GM10847 (cell line): ENCODE measurements around the gene TANGO2.

Experiments
- POLR2A ChIP-seq: IDR thresholded peaks from 2 replicates; pipeline ENCODE4 v1.6.1; 2011; ENCODE audit not compliant: insufficient read length; ENCODE audit errors: extremely low read depth

Gene TANGO2

DNA sequence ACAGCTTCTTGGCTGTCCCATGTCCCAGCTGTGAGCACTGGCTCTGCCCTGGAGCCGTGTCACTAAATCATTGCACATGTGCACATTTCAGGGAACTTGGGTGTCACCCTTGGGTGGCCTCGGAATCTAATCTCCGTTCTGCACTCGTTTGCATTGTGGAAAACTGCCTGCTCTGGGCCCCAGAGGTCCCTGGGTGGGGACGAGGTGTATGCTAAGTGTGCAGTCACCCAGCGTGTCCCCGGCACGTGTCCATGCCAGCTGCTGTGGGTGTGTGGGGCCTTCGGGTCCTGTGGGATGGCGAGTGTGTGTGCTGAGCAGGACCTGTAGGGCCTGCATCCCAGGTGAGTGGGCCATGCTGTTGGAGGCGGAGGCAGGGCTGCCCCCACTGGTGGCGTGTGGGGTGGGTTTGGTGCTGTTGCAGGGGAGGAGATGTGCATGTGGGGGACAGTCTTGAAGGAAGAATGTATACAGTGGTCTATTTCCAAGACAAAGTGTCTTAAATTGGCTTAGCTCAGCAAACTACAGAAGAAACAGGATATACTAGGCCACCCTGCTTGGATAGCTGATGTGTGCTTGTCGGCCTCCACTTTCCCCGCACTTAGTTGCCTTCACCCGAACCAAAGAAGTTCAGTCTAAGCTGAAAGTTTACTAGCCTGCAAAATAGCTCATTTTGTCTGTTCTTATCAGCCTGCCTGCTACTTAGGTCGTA is 14.6 kb downstream of the TANGO2 start:
- no peak for TF ChIP-seq POLR2A

DNA sequence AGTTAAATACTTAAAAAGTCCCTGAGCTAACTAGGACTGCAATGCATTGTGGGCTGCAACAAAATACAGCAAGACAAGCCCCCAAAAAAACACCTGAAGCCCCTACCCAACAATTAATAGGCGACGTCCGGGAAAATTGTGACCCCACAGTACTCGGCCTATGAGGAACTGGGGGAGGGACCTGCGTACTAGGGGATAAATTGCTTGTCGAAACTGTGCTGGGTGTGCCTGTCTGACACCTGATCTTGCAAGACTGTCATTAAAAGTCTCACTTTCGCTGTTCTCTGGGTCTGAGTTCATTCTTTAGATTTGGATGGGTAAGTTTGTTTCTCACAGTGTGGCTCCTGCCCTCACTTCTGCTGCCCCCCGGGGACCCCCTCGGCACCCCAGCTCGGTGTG is 15.2 kb downstream of the TANGO2 start:
- no peak for TF ChIP-seq POLR2A

DNA sequence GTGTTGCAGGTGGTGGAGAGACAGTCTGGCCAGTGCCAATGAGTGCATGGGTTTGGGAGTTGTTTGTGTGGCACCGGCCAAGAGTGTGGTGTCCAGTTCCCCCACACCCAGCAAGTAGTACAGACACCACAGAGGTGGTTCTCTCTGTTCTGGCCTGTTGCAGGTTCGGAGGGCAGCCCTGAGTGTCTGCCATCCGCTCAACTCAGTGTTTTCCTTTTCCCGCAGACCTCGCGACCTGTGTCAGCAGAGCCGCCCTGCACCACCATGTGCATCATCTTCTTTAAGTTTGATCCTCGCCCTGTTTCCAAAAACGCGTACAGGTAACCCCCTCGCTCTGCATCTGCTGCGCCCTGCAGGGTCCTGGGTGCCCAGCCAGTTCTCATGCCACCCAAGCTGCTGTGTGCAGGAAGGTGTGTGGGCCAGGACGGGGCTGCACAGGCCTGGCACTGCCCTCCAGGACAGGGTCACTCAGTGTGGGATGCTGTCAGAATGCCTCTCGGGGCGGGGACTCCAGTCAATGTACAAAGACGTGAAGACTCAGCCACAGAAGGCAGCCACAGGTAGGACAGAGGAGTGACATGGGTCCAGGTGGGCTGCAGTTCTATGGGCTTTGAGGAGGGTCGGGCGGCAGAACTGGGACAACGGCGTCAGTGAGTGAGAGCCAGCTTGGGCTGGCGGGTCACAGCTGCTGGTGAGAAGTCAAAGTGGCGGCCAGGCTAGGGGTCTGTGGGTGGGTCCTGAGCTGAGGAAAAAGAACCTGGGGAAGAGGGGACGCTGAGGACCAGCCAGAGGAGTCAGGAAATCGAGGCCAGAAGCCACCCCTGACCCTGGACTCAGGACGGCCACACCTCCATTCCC is 15.9 kb downstream of the TANGO2 start:
- no peak for TF ChIP-seq POLR2A

DNA sequence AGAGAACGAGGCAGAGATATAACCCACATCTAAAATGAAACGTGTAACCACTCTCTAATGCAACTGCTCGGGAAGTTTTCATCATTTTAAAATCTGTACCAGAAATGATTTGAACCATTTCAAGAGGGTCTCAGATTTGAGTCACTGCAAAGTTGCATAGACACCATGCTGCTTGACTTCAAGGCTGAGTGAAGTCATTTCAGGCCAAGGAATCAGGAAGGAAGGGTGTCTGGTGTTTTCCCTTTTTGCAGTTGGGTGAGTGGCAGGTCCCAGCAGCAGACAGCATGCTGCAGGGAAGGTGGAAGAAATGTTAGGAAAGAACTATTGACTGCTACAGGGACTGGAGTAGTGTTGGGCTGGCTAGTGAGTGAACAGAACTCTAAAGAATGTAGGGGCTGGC is 16.5 kb downstream of the TANGO2 start:
- no peak for TF ChIP-seq POLR2A

DNA sequence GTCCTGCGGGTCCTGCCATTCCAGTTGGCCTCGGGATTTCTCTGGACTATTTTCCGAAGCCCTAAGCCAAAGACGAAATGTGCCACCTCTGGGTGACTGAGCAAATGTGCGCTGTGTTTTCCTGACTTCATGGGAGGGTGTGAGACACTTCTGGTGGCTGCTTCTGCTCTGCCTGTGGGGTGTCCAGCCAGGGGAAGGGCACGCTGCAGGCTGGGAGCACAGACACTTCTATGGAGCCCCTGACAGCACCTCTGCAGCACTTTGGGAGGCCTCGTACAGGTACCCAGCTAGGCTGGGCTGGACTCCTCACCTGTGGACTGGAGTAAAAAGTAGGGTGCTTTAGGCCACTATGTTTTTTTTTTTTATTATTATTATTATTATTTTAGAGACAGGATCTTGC is 17.7 kb downstream of the TANGO2 start:
- TF ChIP-seq POLR2A: no peak

DNA sequence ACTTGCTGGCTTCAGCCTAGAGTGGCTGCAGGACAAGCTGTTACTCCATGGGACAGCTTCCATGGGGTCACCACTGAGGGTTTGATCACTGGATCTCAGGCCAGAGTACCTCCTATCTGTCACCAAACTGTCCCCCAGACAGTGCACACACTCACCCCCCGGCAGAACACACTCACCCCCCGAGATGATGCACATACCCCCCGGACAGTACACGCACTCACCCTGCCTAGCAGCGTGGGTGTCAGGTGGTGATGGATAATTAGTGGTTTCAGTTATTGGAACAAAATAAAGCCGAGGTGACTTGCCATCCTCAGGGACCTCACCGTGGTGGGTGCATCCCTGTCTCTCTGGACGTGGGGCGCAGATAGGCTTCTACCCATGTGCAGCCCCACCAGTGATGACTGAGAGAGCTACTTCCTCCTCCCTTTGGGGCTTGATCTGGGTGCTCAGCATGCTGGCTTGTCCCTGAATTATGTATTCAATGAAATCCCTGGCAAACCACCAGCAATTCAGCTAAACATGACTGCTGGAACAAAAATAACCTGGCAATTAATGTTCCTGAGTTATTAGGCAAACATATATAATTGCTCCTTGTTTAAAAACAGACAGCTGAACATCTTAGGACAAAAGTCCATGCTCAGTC is 18.9 kb downstream of the TANGO2 start:
- TF ChIP-seq POLR2A: no peak

DNA sequence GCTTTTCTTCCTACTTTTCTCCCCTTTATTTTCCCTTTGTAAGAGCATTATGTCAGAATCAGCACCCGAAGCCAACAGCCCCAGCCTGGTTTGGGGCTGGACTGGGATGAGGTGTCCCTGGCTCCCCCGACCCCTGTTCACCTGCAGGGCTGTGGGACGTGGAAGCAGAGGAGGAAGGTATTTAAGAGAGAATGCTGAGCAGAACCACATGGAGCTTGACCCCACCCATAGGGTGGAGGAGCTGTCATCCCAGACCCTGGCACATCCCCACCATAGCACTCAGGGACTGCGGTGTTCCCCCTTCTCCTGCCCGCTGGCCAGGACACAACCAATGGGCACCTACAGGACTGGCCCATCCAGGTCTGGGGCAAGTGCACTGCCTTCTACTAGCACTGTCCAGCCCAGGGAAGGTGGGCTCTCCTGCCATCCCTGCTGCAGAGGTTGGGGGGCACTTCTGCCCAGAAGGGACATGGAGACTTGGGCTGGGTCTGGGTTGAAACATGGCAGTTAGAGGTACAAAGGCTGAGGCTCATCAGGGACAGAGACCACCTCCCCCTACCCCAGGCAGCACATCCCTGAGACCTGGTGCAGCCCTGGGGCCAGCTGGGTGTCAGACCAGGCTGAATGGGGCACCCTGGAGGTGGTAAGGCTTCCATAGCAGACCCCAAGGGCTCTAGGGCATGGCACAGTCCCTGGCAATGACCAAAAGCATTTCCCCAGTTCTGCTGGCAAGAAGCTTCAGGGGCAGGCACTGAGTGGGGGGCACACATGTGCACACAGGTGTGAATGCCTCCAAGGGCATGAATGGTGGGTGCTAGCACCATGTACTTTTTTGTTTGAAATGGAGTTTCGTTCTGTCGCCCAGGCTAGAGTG is 19.7 kb downstream of the TANGO2 start:
- TF ChIP-seq POLR2A: no peak

DNA sequence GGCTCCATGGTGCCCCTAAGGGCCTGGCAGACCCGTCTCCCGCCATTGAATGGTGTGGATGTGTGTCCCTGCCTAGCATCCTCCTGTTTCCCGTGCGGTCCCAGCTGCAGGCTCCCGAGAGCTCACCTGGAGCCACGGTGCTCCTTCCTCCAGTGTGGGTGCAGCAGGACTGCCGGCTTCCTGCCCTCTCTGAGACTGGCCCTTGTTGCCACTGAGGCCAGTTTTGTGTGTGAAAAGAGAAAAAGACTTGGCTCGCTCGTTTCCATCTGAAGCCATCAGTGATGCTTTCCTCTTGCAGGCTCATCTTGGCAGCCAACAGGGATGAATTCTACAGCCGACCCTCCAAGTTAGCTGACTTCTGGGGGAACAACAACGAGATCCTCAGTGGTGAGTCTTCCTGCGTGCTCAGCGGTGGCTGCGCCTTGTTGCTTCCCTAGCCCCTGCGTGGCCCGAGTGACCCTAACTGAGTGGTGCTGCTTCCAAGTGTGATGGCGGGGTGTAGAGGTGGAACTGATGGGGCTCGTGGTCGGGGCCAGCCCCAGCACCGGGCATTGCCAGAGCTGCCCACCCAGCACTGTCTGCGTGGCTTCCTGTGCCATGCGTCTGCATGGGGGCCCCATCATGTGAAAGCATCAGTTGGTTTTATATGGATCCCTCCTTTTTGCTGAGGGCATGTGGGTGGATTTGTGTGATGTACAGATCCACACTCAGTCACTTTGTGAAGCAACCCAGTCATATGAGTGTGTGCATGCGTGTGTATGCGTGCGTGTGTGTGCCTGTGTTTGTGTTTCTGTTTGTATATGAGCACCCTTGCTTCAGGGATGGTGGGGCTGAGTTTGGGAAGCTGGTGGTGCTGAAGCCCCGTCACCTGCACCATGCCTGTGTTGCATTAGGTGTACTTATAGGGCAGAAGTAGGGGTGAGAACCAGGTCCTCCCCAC is 22.4 kb downstream of the TANGO2 start:
- TF ChIP-seq POLR2A: no peak

DNA sequence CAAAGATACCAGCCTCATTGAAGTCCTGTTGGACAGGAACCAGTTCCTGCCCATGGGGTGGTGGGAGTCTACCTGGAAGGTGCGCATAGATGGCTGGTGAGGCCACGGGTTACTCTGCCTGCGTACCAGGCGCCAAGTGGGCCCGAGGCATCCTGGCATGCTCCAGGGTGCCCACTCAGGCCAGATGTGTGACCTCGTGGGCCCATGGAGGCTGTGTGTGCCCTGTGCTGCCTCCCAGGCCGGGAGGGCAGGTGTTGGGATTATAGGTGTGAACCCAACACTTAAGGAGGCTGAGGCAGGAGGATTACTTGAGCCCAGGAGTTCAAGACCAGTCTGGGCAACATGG is 23.1 kb downstream of the TANGO2 start:
- TF ChIP-seq POLR2A: no peak

DNA sequence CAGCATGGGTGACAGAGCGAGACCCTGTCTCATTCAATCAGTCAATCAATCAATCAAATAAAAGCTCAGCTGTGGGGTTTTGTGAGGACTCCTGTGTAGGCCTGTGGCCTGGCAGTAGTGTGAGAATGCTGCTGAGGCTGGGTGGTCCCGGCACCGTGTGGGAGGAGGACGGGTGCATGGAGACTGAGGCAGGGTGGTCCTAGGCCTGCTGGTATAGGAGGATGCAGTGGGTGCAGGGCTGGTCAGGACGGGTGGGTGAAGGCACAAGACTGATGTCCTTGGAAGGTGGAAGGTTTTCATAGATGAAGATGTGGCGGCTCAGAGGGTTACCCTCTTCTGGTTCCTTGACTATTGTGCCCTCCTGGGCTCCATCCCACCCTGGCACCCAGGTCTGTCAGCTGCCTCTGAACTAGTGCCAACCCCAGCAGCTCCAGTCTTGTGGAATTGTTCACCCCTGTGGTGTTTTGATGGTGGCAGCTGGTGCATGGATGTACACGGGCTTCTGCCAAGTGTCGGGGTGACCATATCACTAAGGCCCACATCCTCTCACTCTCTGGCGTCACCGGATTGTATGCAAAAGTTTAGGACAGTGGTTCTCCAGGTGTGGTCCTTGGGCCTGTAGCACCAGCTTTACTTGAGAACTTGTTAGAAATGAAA is 23.7 kb downstream of the TANGO2 start:
- TF ChIP-seq POLR2A: no peak

DNA sequence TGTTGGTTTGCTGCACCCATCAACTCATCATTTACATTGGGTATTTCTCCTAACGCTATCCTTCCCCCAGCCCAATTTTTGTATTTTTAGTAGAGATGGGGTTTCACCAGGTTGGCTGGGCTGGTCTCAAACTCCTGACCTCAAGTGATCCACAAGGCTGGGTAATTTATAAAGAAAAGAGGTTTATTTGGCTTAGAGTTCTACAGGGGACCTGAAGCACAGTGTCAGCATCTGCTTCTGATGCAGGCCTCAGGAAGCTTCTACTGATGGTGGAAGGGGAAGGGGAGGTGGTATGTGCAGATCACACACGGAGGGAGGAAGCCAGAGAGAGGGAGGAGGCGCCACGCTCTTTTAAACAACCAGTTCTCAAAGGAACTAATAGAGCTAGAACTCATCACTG is 25.8 kb downstream of the TANGO2 start:
- no peak for TF ChIP-seq POLR2A

DNA sequence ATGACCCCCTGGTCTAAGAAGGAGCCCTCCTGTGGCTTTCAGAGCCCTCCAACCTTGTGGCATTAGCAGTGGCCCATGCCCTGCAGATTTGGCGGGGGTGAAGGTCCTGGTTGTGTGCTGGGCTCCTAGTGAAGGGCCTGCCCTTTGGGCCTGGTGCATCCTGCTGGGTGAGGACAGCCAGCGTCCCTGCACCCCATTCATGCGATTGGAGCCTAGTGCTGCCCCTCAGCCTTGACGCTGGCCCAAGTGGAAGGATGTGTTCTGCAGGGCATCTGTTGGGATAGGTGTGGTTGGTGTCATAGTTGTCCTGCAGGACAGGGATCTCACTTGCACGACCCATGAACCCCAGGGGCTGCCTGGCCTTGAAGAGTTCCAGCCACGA is 31.0 kb downstream of the TANGO2 start:
- TF ChIP-seq POLR2A: no peak
